Non-pigmented ciliary epithelial cell (primary cell): Measurements from ENCODE around the gene PNLIPRP2.

Experiments
- DNase-seq: peaks from one replicate; pipeline ENCODE4 v3.0.0-alpha.2; 2010; ENCODE audit warnings: low read depth

PNLIPRP2 gene

GRCh38 chr10:116620423-116621400 lies at the start of gene PNLIPRP2:
TSS of gene PNLIPRP2 (plus strand) at chr10:116620953.
- DNase-seq, result no peak

GRCh38 chr10:116574797-116575196 lies 46.0 kb upstream of the PNLIPRP2 start:
- DNase-seq, result no peak

GRCh38 chr10:116587878-116588591 lies 32.7 kb upstream of the PNLIPRP2 start:
- no peak for DNase-seq

- DNase-seq, result no peak
Observed at GRCh38 chr10:116588995-116589394, 31.8 kb upstream of the PNLIPRP2 start.

GRCh38 chr10:116589926-116590325 lies 30.8 kb upstream of the PNLIPRP2 start:
- no peak for DNase-seq

GRCh38 chr10:116590590-116591444 lies 29.9 kb upstream of the PNLIPRP2 start, which contains the start of gene PNLIPRP1:
TSS of gene PNLIPRP1 (plus strand) at chr10:116590959. CDS start at chr10:116591130, 171 bp downstream.
- no peak for DNase-seq

- no peak for DNase-seq
Observed at GRCh38 chr10:116593139-116593740, 27.5 kb upstream of the PNLIPRP2 start.

GRCh38 chr10:116594525-116595035 lies 26.2 kb upstream of the PNLIPRP2 start:
- no peak for DNase-seq

- no peak for DNase-seq
Observed at GRCh38 chr10:116596062-116596461, 24.7 kb upstream of the PNLIPRP2 start.

GRCh38 chr10:116597543-116597942 lies 23.2 kb upstream of the PNLIPRP2 start:
- no peak for DNase-seq

- DNase-seq, result no peak
Observed at GRCh38 chr10:116598329-116598728, 22.4 kb upstream of the PNLIPRP2 start.

- no peak for DNase-seq
Observed at GRCh38 chr10:116599991-116600390, 20.8 kb upstream of the PNLIPRP2 start.

GRCh38 chr10:116602648-116603400 lies 17.9 kb upstream of the PNLIPRP2 start:
- no peak for DNase-seq

GRCh38 chr10:116606061-116606483 lies 14.7 kb upstream of the PNLIPRP2 start:
- no peak for DNase-seq

- DNase-seq, result no peak
Observed at GRCh38 chr10:116607336-116607735, 13.4 kb upstream of the PNLIPRP2 start.

- no peak for DNase-seq
Observed at GRCh38 chr10:116608686-116609594, 11.8 kb upstream of the PNLIPRP2 start.

- DNase-seq, result no peak
Observed at GRCh38 chr10:116610443-116611152, 10.2 kb upstream of the PNLIPRP2 start.

- DNase-seq, result no peak
Observed at GRCh38 chr10:116611153-116611545, 9.6 kb upstream of the PNLIPRP2 start.
